ENCODE results near the gene ZNF282. TPM values are rescaled to one million over a fixed set of nuclear protein-coding genes. Genes with fewer than 3 reads are reported as not detected.

Gene ZNF282
- 47.0 and 53.5 TPM in 2 replicates for total RNA-seq
- long read RNA-seq, partial matches to known transcripts: 0 of 3 reads
- long read RNA-seq, other reads (novel, unspliced or antisense): 3 of 3 reads

GRCh38 chr7:149195180-149196150 lies at the start of gene ZNF282:
TSS of gene ZNF282 (plus strand) at chr7:149195546. CDS start at chr7:149195590, 44 bp downstream.
- Mint-ChIP-seq H3K4me1 (ENCODE audit: low read depth) (peaks cover 13% of the 10 kb centered on the region), H3K36me3 (ENCODE audit: insufficient read depth) (peaks cover 21% of the 10 kb centered on the region)

DNA sequence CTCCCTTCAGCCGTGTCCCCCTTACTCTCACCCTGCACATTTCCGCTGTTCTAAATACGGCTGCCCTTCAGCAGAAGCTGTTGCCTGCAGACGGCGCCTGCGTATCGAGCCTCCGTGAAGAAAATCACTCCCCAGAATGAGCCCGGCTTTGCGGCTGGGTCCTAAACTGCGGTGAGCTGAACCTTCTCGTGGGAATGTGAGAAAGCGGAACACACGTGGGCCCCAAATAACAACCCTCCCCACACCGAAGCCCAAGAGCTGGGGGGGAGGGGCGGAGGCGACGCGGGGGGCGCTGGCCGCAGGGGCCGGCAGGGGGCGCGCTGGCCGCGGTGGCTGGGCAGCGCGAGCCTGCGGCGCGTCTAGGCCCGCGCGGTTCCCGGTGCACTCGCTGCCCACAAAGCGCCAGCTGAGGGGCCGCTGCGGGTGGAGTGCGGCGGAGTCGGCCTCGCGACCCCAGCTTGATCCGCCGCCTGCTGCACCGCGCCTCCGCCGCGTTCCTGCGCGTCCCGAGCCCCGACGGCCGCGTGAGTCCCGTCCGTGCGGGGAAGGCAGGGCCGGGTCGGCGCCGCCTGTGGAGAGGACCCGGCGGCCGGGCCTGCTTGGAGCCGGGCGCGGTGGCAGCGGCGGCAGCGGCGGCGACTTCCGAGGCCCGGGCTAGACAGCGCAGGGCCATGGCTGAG lies 48.1 kb upstream of the ZNF282 start, which contains the start of gene ZNF398:
TSS of gene ZNF398 (plus strand) at position 382 of the 680 bp plus-strand sequence. CDS start at position 672, 290 bp downstream.
- Mint-ChIP-seq H3K27me3 (no peaks in the 10 kb centered on the region), H3K4me3 (ENCODE audit: low read depth) (peak within 1 kb of the TSS; percentile 93), H3K9me3 (ENCODE audit: low read depth) (no peaks in the 10 kb centered on the region), H3K36me3 (ENCODE audit: insufficient read depth) (no peaks in the 10 kb centered on the region), H3K4me1 (ENCODE audit: low read depth) (peaks cover 20% of the 10 kb centered on the region), H3K27ac (peak within 1 kb of the TSS; percentile 97)
- TF ChIP-seq, protein P1, sequence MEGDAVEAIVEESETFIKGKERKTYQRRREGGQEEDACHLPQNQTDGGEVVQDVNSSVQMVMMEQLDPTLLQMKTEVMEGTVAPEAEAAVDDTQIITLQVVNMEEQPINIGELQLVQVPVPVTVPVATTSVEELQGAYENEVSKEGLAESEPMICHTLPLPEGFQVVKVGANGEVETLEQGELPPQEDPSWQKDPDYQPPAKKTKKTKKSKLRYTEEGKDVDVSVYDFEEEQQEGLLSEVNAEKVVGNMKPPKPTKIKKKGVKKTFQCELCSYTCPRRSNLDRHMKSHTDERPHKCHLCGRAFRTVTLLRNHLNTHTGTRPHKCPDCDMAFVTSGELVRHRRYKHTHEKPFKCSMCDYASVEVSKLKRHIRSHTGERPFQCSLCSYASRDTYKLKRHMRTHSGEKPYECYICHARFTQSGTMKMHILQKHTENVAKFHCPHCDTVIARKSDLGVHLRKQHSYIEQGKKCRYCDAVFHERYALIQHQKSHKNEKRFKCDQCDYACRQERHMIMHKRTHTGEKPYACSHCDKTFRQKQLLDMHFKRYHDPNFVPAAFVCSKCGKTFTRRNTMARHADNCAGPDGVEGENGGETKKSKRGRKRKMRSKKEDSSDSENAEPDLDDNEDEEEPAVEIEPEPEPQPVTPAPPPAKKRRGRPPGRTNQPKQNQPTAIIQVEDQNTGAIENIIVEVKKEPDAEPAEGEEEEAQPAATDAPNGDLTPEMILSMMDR (IDR thresholded peaks at IDR 0.05; ENCODE audit: unreplicated experiment): peak; percentile 96
- peak; percentile 65 for DNase-seq (ENCODE audit: low spot score, unreplicated experiment)

More at GRCh38 chr7:149195180-149196150, at the start of gene ZNF282:
- Mint-ChIP-seq H3K27me3 (no peaks in the 10 kb centered on the region), H3K9me3 (ENCODE audit: low read depth) (no peaks in the 10 kb centered on the region), H3K4me3 (ENCODE audit: low read depth) (peak within 1 kb of the TSS; percentile 89), H3K27ac (peak within 1 kb of the TSS; percentile 93)
- TF ChIP-seq, protein P1 (IDR thresholded peaks at IDR 0.05; ENCODE audit: unreplicated experiment): peak; percentile 74
- peak; percentile 88 for DNase-seq (ENCODE audit: low spot score, unreplicated experiment)

DNA sequence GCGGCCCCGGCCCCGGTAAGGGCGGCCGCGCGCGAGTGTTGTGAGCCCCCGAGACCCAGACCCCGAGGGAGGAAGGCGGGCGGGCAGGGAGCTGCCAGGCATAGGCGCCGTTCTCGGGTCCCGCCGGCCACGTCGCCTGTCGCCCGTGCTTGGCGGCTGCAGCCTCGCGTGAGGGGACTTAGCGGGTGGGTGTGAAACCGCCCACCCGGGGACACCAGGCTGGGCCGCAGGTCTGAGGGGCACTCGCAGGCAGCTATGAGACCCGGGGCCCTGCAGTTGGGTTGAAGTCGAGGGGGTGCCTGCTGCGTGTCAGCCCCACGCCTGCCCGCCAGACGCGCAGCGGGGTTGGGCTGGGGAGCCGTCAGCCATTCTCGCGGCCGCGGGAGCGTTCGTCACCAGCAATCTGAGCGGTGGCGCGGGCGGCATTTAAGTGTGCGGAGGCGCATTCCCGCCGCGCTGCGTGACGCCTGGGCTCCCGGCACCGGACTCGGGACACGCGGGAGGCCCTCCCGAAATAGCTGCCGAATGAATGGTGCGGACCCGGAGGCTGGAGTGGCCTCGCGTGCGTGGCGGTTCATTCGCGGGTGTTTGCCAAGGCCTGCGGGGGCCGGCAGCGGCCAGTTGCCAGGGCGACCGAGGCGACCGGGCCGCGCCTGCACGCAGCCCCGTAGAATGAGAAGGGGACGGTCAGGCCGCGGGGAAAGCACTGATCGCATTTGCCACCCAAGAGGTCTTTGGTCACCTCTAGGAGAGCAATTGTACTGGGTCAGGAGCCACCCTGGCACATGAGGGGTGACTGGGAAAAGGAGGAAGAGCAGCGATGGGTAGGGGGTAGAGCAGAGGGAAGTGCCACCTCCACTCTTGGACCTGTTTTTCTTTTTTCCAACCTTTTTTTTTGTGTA lies 47.3 kb upstream of the ZNF282 start:
- Mint-ChIP-seq H3K4me3 (ENCODE audit: low read depth) (peak overlapping the region; percentile 81), H3K36me3 (ENCODE audit: insufficient read depth) (no peaks in the 10 kb centered on the region), H3K9me3 (ENCODE audit: low read depth) (no peaks in the 10 kb centered on the region), H3K27me3 (no peaks in the 10 kb centered on the region), H3K27ac (peak overlapping the region; percentile 93), H3K4me1 (ENCODE audit: low read depth) (peaks cover 20% of the 10 kb centered on the region)
- TF ChIP-seq, protein P1 (IDR thresholded peaks at IDR 0.05; ENCODE audit: unreplicated experiment): no peak
- peak; percentile 42 for DNase-seq (ENCODE audit: low spot score, unreplicated experiment)

DNA sequence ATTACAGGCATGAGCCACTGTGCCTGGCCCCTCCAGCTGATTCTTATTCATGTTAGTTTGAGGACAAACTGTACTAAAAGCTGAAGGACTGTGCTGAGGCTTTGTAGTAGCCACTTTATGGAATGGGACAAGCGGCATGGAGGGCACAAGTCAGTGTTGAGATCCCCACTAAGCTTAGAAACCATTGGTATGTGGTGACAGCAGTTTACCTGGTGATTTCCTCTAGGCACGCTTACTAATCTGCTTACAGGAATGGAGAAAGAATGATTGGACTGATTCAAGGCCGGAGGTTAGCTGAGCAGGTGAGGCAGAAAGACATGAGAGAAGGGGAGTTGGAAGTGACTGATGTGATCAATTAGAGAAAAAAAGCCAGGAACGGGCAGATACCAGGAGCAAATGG lies 44.4 kb upstream of the ZNF282 start:
- Mint-ChIP-seq H3K4me3 (ENCODE audit: low read depth) (no peak overlapping the region), H3K4me1 (ENCODE audit: low read depth) (peaks cover 14% of the 10 kb centered on the region), H3K9me3 (ENCODE audit: low read depth) (no peaks in the 10 kb centered on the region), H3K27me3 (no peaks in the 10 kb centered on the region), H3K27ac (peak overlapping the region; percentile 7), H3K36me3 (ENCODE audit: insufficient read depth) (peaks cover 9% of the 10 kb centered on the region)
- TF ChIP-seq, protein P1 (IDR thresholded peaks at IDR 0.05; ENCODE audit: unreplicated experiment): no peak
- no peak for DNase-seq (ENCODE audit: low spot score, unreplicated experiment)
